ENCODE results near the gene HIRA. TPM values are rescaled to one million over a fixed set of nuclear protein-coding genes. Genes with fewer than 3 reads are reported as not detected.
A peak's percentile ranks its signal among the peaks of the same experiment; 100 is the strongest.

HIRA gene
- total and polyA plus RNA-seq, 9 of the 15 experiments (the other 6 are each of a cell fraction or from before 2014, with no cell fraction given) = 0.96 to 132 (median 58.4) TPM

- no peak for TF ChIP-seq NFE2 (IDR thresholded peaks at IDR 0.05; ENCODE audit: low read depth)
- no peak for TF ChIP-seq CREM (IDR thresholded peaks at IDR 0.05; ENCODE audit: low read depth)
- no peak for TF ChIP-seq CTBP1 (IDR thresholded peaks at IDR 0.05; ENCODE audit: borderline replicate concordance)
- no peak for TF ChIP-seq HNRNPL (IDR thresholded peaks at IDR 0.05; ENCODE audit: low read depth, low read length)
- TF ChIP-seq IRF9 (tag; IDR thresholded peaks at IDR 0.05) = no peak
- TF ChIP-seq STAG1 (CRISPR knock-in tag; IDR thresholded peaks at IDR 0.05; ENCODE audit: borderline replicate concordance) = no peak
- no peak for TF ChIP-seq PTTG1 (tag; IDR thresholded peaks at IDR 0.05; ENCODE audit: low read depth)
- no peak for TF ChIP-seq CC2D1A (IDR thresholded peaks at IDR 0.05)
- no peak for TF ChIP-seq ZNF263 (CRISPR knock-in tag; IDR thresholded peaks at IDR 0.05; ENCODE audit: borderline replicate concordance)
- no peak for TF ChIP-seq ZNF444 (CRISPR knock-in tag; IDR thresholded peaks at IDR 0.05)
- TF ChIP-seq CHD7 (IDR thresholded peaks at IDR 0.05; ENCODE audit: low read depth, low read length) = peak; percentile 70
- no peak for TF ChIP-seq NR2C2 (CRISPR knock-in tag; IDR thresholded peaks at IDR 0.05)
- no peak for TF ChIP-seq NR2C2 (tag; IDR thresholded peaks at IDR 0.05)
- no peak for TF ChIP-seq ZBTB33 (CRISPR knock-in tag; IDR thresholded peaks at IDR 0.05)
- no peak for TF ChIP-seq IRF2 (CRISPR knock-in tag; IDR thresholded peaks at IDR 0.05)
- no peak for TF ChIP-seq SP2 (IDR thresholded peaks at IDR 0.05; ENCODE audit: extremely low read depth, low read depth, low read length, poor library complexity, severe bottlenecking)
Measured at GRCh38 chr22:19398206-19398605, 33.3 kb downstream of the HIRA start (continued).
